Spleen (tissue), 7 donors: ENCODE data around the gene UIMC1.

Experiments
- CTCF ChIP-seq, 11 experiments: fragments of 200-600 bp in 7 of 11; fragments of 450-650 bp in 4 of 11; sonication (generic) in 4 of 11; IDR thresholded peaks in 8 of 11; conservative IDR thresholded peaks in 3 of 11; 1 replicate in 7 of 11; 2 replicates in 4 of 11; pipeline versions ENCODE4 v1.4.0 to v1.8.0; 2016 to 2021; ENCODE audit warnings: antibody characterized with exemption in 11 of 11, inconsistent platforms in 4 of 11, mild to moderate bottlenecking in 1 of 11
- POLR2A ChIP-seq, 3 donors: fragments of 450-650 bp; IDR thresholded peaks; one replicate each; pipeline ENCODE4 v1.5.1; 2017; ENCODE audit warnings: antibody characterized with exemption in 3 of 3, mild to moderate bottlenecking in 1 of 3
- donor health status: DM: no; HTN: no; CAD: no; lungs with moderate emphysema.
- donor health status: DM: no; HTN: no; CAD: no.
- donor health status: DM: no; HTN: no; CAD: no.

GRCh38 chr5:176986280-176986679, 20.3 kb downstream of the UIMC1 start:
- TF ChIP-seq POLR2A (IDR thresholded peaks at IDR 0.05) (no peak), CTCF (IDR thresholded peaks at IDR 0.05 in 8 of 11, conservative IDR thresholded peaks at IDR 0.05 in 3 of 11) (no peak)
